GM18526 (cell line): ENCODE data around the gene ANKRD62.

Experiments
- POLR2A ChIP-seq: IDR thresholded peaks from 3 replicates; pipeline ENCODE4 v1.6.1; 2011; ENCODE audit not compliant: insufficient read length; ENCODE audit errors: extremely low read depth

ANKRD62 gene

DNA sequence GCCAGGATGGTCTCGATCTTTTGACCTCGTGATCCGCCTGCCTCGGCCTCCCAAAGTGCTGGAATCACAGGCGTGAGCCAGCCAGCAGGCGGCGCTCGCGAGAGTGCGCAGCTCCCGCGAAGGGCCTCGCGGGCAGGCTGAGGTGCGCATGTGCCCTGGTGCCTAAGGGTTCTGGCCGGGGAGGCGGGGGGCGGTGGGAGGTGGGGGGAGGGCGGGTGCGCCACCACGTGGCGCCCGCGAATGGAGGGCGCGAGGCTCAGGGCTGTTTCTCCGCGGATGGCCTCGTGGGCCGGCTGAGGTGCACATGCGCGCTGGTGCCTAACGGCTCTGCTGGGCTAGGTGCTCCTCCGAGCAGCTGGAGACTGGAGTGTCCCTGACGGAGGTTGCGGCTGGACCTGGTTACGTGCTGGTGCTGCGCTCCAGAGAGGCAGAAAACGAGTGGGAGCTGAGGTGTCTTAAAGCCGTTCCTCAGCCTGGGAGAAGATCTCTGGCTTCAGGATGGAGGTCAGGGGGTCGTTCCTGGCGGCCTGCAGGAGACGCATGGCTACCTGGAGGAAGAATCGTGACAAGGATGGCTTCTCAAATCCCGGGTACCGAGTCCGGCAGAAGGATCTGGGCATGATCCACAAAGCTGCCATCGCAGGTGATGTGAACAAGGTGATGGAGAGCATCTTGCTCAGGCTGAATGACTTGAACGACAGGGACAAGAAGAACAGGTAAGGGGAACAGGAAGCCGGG, at the start of gene ANKRD62:
Gene ANKRD62, plus strand, starts transcription at position 324 of the 738 bp plus-strand sequence. Its CDS starts 175 bp downstream, at position 499.
- no peak for TF ChIP-seq POLR2A

DNA sequence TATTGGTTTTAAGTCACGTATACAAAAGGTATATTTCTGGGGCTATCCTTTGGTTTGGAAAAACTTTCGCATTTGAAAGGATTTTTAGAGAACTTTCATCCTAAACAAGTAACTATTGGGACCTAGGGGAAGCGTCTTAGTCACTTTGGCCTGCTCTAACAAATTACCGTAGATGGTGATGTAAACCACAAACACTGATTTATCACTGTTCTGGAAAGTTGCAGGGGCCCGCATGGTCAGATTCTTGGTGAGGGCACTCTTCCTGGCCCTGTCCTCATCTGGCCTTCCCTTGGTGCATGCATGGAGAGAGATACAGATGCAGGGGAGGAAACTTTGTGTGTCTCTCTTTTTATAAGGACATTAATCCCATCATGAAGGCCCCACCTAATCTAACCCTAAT, 49.1 kb upstream of the ANKRD62 start:
- no peak for TF ChIP-seq POLR2A

DNA sequence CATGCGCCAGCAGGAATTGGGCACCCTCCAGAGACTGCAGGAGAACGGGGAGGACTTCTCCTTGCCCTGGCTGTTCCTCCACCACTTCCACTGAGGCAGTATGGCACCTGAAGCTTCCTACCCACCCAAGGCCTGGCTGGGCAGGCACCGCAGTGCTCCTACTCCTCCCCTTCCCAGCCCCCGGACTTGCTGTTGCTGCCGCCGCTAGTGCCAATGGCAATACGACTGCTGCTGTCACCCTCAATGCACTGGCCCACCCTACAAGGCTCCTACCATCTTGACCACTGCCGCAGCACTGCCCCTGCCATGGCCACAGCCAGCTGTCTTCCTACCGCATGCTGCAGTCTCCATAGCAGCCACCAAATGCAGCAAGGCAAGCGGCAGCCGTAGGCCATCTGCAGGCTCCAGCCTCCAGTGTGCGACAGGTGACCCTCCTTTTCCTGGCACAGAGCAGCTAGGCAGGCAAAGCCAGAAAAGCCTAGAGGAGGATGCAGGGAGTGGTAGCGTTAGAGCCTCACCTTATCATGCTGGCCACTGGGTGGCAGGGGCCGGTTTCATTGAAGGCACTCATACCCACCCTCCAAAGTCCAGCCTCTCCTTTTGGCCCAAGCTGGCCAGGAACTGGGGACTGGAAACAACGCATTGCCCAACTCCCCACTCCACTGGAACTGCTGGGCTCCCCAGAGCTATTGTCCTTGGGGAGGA, 47.4 kb upstream of the ANKRD62 start:
- no peak for TF ChIP-seq POLR2A

DNA sequence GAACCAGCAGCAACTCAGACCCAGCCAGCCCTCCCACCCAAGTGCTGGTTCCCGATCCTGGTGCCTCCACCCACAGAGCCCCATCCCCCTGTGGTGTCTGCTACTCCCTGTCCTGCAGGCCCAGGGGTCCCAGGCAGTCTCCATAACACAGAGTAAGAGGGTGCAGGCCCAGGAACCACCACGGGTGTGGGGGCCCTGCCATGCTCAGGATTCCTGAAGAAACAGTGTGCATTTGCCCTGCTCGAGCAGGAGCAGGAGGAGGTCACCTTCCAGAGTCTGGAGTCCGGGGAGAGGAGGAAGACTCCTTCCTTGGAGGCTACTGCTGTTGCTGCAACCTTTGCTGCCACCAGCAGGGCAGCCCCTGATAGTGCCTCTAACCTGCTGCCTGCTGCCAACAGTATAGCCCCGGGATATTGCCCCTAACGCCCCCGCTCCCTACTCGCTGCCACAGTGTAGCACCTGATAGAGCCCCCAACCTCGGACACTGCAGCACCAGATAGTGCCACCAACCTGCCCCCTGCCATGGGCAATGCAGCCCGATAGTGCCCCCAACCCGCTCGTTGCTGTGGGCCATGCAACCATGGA, 46.8 kb upstream of the ANKRD62 start:
- no peak for TF ChIP-seq POLR2A

DNA sequence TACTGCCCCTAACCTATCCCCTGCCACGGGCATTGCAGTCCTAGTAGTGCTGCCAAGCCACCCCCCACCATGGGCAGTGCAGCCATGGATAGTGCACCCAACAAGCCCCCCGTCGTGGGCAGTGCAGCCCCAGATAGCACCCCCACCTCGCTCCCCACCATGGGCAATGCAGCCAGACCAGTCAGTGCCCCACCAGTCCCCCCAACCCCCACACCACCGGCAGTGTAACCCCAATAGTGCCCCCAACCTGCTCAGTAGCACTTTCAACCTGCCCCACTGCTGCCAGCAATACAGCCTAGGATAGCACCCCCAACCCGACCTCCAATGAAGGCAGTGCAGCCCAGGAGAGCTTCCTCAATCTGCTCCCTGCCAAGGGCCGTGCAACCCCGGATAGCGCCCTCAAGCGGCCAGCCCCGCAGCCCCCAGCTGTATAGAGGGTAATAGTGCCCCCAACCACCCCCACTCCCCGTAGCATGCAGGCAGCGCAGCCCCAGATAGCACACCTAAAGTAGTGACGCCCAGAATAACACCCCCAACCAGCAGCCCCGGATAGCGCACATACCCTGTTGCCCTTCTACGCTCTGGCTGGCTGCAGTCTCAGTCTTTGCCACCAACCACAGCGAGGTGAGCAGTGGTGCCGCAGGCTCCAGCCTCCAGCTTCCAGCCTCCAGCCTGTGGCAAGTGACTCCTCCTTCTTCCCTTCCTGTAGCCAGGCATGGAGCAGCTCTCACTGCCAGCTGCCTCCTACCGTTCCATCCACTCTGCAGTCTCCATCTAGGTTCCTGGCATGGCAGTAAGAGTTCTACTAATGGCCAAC, 45.4 kb upstream of the ANKRD62 start:
- no peak for TF ChIP-seq POLR2A

DNA sequence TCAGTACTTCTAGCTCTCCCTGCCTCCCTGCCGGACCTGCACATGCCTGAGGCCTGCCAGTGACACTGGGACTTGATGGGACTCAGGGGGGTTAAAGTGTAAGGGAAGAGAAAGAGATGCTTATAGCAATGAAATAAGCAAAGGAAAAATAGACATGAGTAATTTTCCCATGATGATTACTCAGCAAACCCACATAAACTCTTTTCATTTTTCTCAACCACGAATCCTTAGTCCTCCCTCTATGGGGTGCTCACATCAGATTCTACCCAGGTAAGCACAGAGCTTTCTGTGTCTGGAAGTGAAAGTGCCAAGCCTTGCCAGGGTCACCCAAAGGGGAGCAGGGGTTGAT, 44.8 kb upstream of the ANKRD62 start:
- TF ChIP-seq POLR2A = no peak

DNA sequence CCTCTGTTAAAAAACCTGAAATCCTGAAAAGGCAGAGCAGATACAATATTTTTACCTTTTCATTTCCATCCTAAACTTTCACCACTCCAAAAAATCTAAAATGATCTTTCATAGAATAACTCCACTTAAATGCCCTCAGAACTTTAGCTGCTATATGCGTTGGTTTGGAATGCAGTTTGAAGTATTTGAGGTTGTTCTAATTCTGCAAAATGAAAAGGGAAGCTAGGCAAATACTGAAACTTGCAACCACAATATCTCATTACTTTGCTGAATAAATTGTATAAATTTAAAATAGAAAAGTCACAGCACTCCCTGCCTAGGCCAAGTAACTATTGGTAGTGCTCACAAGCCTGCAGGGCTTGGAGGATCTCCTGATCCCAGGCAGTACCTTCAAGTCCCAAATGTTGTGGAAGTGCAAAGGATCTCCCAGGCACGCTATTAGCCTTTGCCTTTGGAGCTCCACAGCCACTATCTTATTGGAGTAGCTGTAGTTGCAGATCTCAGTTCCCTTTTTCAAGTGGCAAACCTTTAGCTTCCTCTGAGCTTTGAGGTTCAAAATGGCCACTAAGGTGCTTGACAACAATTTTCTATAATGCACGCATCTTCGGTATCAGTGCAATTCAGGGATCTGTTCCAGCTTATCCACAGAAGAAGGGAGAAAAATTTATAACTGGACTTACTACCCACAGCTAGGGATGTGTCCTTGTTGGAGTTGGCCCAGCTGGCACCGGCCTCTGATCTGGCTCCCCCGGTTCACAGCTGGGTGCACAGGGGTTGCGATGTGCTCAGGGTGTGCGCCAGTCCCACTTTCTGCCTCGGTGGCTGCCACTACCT, 43.4 kb upstream of the ANKRD62 start:
- TF ChIP-seq POLR2A = no peak

DNA sequence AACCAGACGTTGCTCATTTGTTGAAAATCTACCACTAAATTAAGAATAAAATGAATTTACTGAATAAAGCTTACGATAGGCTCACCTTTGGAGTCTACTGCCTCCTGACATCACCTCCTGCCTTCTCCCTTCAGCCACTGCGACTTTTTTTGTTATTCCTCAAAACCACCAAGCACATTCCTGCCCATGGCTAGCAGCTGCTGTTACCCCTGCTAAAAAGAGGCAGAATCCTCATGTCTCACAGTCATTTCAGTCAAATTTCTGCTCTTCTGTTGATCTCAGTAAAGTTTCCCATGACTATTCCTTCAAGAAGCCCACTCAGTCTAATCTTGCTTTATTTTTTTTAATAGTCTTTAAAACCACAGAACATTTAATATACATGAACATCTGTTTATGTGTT, 40.8 kb upstream of the ANKRD62 start:
- no peak for TF ChIP-seq POLR2A

DNA sequence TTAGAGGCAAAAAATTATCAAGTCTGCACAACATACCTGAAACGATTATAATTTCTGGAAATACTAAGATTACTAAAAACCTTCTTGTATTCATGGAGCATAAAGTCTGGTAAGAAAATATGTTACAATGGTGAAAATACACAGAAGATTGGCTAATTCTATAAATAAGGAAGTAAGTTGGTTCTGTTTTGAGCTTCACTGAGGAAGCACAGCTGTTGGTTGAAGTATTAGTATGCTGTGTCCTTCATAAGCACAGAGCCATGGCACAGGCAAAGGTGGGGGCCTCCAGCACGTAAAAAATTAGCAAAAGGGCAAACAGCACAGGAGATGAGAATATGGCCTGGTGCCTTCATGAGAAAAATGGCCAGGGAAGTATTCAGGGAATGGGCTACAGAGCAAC, 40.4 kb upstream of the ANKRD62 start:
- no peak for TF ChIP-seq POLR2A

DNA sequence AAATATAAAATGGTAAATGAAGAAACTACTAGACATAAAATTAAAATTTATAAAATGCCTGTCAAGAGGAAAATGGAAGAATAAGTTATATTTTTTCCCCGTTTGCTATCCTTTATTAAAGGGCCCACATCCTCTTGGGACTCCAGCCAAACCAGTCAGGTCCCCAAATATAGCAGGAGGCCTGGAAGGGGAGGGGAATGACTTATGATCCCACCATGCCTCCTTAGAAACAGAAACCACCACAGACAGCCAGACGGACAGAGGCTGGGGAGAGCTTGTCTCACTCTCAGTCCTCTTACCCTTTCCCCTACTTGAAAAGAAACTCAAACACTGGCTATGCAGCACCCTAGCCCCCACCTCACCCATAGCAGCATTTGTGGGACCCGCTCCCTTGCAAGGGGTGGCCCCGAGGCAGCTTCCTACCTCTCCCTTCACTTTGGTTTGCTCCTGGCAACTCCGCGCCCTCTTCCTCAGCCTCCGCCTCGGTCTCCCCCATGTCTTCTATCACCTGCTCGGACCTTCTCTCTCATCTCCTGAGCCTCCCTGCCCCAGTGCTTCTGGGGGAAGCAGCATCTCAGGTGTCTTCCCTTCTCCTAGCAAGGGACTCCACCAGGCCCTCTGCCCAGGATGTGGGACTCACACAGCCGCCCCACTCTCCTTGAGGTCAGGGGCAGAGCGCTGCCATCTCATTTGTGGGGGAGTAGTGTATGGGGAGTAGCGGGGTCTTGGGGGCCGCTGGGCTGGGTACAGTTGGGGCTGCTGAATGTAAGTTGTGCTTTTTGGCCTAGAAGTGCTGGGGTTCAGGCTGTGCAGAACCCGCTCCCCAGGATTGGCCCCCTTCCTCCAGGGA, 37.4 kb upstream of the ANKRD62 start:
- TF ChIP-seq POLR2A = no peak

DNA sequence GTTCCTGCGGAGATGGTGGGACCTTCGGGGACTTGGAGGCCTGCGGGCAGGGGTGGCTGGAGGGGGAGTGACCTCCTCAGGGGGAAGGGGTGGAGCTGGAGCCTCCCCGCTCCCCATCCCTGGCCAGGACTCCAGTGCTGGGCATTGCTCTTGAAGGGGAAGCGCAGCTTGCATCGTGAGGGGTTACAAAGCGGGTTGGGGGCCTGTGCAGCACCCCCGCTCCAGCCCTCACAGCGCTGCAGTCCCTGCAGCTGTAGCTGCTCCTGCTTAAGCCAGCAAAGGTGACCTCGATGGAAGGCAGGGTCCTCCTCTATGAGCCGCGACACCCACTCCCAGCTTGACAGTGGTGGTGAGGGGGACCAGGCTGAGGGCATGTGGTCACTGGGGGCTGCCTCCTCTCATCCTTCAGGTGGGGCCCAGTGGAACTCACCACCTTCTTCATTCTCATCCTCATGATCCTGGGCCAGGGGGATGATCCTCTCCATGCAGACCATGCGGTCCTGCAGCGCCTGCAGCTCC, 36.7 kb upstream of the ANKRD62 start:
- TF ChIP-seq POLR2A = no peak

DNA sequence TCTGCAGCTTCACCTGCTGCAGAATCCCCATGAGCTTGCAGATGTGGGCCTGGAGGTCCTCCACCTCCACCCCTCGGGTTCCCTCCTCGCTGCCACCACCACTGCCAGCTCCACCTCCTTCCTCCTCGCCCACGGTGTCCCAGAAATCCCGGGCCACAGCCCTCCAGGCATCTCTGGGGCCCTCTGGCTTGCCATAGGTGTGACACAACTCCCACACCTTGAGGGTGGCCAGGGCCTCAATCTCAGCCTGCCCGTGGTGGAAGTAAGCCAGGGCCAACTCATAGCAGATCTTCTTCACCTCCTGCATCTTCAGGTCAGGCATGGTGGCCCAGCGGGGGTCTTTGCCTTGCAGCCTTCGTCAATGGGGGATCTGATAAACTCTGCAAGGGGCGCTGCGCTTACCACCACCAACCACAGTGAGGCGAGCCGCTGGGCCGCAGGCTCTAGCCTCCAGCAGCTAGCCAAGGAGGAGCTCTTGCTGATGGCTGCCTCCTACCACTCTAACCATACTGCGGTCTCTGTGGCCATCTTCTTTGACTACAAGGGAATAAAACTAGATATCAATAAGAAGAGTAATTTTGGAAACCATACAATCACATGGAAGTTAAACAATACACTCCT, 36.1 kb upstream of the ANKRD62 start:
- no peak for TF ChIP-seq POLR2A
